Body of pancreas (tissue), 4 donors: Measurements from ENCODE around the gene STK25.

Experiments
- POLR2A ChIP-seq, 3 donors: fragments of 450-650 bp; IDR thresholded peaks; one replicate each; pipeline ENCODE4 v1.6.1; 2016; ENCODE audit warnings: antibody characterized with exemption in 3 of 3, mild to moderate bottlenecking in 2 of 3
- TF ChIP-seq, protein P1 (sequence below), 7 experiments: fragments of 450-650 bp in 4 of 7; fragments of 200-600 bp in 3 of 7; sonication (generic) in 3 of 7; IDR thresholded peaks; one replicate each; pipeline ENCODE4 v1.5.1; 2016 to 2019; ENCODE audit warnings: antibody characterized with exemption in 7 of 7

DNA sequence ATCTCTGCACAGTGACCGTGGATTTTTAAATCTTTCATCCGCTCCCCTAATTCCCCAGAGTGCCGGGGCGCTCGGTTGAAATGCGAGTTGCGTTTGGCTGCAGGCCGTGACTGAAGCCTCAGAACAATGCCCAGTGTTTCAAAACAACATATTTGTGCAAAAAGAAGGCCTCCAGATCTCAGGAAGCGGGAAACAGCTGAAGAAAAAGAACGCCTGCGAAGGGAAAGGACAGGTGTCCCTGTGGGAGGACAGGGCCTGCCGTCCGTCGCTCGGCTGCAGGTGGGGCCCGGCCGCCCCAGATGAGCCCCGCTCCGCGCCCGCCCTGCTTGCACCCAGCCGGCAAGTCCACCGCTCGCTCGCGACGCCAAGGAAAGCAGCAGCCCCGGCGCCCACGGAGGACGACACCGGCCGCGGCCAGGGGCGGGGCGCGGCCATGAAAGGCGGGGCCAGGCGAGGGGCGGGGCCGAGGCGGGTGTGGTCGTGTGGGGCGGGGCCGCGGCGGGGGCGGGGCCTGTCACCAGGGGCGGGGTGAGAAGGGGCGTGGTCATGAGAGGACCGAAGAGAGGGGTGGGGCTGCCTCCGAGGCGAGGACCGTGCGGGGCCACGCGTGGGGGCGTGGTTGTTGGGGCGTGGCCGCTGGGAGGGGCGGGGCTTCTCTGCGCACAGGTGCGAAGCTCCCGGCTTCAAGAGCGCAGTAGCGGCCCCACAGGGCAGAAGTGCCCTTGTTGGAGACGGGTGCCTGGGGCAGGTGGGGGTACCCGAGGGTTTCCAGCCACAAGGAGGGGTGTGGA lies 32.6 kb upstream of the STK25 start:
- TF ChIP-seq, protein P1, sequence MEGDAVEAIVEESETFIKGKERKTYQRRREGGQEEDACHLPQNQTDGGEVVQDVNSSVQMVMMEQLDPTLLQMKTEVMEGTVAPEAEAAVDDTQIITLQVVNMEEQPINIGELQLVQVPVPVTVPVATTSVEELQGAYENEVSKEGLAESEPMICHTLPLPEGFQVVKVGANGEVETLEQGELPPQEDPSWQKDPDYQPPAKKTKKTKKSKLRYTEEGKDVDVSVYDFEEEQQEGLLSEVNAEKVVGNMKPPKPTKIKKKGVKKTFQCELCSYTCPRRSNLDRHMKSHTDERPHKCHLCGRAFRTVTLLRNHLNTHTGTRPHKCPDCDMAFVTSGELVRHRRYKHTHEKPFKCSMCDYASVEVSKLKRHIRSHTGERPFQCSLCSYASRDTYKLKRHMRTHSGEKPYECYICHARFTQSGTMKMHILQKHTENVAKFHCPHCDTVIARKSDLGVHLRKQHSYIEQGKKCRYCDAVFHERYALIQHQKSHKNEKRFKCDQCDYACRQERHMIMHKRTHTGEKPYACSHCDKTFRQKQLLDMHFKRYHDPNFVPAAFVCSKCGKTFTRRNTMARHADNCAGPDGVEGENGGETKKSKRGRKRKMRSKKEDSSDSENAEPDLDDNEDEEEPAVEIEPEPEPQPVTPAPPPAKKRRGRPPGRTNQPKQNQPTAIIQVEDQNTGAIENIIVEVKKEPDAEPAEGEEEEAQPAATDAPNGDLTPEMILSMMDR (IDR thresholded peaks at IDR 0.05): no peak
- peak in 2 of 3 donors; percentile 31 to 40 for TF ChIP-seq POLR2A (IDR thresholded peaks at IDR 0.05)
